ENCODE measurements around the gene MPI.
"Not testable (repeated sequence)": the region's sequence is repeated elsewhere in the genome, so short reads cannot be mapped to it uniquely, and the experiment has no call there.

MPI gene

DNA sequence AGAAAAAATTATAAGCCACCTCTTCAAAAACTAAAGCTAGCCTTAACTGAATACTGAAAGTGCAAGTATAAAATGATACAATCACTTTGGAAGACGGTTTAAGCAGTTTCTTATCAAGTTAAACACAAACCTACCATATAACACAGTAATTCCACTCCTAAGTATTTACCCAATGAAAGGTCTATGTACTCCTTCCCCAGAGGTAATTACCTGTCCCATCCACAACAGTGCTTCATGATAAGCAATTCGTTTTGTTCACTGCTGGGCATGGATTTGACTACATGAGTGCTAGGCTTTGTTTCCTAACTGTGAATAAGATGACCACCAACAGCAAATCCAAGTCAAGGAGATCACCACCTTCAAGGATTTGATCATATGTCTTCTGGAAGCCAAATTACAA, 43.7 kb downstream of the MPI start:
- no peak for DNase-seq (ENCODE audit: low read depth in 2 of 2)

DNA sequence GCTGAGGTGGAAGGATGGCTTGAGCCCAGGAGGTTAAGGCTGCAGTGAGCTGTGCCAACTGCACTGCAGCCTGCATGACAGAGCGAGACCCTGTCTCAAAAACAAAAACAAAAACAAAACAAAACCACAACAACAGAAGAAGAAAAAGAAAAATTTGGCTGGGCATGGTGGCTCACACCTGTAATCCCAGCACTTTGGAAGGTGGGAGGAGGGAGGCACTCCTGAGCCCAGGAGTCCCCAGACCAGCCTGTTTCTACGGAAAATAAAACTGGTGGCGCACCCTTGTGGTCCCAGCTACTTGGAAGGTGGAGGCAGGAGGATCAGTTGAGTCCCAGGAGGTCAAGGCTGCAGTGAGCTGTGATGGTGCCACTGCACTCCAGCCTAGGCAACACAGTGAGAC, 45.4 kb downstream of the MPI start:
- DNase-seq (ENCODE audit: low read depth in 2 of 2), result not testable (repeated sequence)

DNA sequence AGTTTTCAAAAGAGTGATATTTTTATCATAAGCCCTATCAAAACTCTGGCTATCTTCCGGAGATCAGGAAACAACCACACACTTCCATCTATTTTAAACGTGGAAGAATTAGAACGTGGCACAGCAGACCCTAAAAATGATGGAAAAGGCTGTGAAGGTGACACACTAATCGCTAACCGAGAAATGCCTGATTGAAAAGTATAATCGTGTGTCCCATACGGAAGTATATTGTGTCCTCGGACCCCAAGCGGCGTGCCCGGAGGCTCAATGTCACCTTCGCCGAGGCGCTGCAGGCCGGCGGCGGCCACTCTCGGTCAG, 47.4 kb downstream of the MPI start:
- no peak for DNase-seq (ENCODE audit: low read depth in 2 of 2)

DNA sequence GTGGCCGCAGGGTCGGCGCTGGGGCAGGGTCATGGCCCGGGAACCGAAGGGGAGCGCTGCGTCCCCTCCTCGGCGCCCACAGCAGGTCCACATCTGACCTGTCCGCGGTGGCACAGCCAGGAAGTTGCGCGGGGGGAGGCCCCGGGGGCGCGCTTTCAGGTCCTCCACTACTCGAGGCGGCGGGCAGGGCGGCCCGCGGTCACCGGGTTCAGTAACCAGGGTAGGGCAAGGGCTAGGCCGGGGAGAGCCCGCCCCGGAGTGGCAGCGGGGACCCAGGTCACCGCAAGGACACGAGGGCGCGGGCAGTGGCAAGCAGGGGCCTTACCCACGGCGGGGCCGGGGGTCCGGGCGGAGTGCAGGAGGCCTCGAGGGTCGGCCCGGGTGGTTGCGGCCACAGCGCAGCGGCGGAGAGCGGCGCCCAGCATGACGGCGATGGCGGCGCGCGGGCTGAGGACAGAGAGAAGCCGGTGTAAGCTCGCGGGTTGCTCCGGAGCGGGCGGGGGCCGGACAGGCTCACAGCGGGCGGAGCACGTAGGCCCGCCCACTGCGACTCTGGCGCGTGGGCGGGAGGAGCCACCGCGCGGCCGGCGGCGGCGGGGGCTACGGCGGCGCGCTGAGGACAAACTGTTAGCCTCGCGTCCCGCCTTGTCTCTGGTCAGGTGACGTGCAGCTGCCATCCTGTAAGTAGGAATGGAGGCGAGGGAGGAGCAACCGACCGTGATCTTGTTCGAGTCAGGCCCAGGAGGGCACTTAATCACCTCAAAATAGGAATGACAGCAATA, 47.9 kb downstream of the MPI start, which contains the start of gene COX5A:
TSS of gene COX5A (minus strand) at position 484 of the 782 bp plus-strand sequence. CDS start at position 425, 59 bp downstream.
- peak; percentile 82 to 86 for DNase-seq (ENCODE audit: low read depth in 2 of 2)

DNA sequence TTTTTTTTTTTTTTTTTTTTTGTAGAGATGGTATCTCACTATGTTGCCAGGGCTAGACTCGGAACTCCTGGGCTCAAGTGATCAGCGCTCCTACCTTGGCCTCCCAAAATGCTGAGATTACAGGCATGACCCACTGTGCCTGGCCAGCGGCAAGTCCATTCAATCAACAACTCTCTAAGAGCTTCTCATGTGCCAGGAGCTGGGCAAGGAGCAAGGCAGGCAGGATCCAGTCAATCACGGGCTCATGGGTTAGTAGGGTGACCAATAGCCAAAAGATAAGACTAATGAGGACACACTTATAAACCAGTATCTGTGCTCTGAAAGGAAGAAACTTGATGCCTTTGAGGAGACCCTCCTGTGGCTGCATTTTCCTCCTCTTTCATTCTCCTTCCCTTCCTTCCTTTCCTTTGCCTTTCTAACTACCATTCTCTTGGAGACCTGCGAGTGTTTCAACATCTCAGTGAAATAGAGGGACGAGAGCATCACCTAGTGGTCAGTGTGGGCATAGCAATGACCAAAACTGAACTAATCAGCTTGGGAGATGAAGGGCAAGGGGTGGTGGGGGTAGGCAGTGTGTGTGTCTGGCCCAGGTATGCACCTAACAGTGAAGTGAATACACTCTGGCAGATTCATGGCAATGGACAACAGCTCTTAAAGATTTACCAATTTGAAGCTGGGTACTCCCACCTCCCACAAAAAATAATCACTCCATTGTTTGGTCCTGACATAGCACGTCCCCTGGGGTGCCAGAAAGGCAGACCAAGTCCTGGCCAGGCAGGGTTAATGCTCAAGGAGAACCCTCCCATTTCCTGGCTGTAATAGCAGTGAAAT, 60.5 kb downstream of the MPI start:
- DNase-seq (ENCODE audit: low read depth in 2 of 2), result peak; percentile 64 to 81

DNA sequence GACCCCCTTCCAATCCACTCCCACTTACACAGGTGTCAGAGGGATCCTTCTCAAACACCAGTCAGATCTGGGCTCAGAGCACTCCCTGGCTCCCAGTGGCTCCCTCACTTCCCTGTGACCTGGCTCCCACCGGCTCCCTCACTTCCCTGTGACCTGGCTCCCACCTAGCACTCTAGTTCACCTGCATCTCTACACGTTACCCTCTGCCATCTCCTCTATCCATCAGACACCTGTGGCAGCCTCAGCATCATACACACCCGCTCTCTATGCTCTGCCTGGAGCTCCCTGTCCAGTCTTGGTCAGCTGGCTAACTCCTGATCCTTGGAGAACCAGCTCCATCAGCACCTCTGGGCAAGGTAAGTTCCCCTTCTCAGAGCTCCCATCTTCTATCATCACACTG, 61.2 kb downstream of the MPI start:
- no peak for DNase-seq (ENCODE audit: low read depth in 2 of 2)

All from stimulated activated CD4-positive, alpha-beta T cell treated with anti-CD3 and anti-CD28 coated beads, Interleukin-1b, Interleukin-23, amount 100 ng/mL, for 4 hours (primary cell).